Measurements from ENCODE around the gene RHOG. TPM values are rescaled to one million over a fixed set of nuclear protein-coding genes. Genes with fewer than 3 reads are reported as not detected.
A peak's percentile ranks its signal among the peaks of the same experiment; 100 is the strongest.

The RHOG gene
- total and polyA plus RNA-seq, 10 donors: 102 to 256 (median 150) TPM

- intact Hi-C loops (cut with DNase I; ENCODE audit: low total_unique reads): loop anchor here (10.0 kb wide), 1 partner anchor 61 kb away; no protein-coding TSS in a partner anchor
- Histone ChIP-seq H3K27ac (no peak overlapping the region), H3K4me3 (no peak overlapping the region), H3K27me3 (replicated peaks in 1 of 7) (no peaks in the 10 kb centered on the region), H3K9me3 (no peaks in the 10 kb centered on the region), H3K36me3 (peaks cover 0 to 4% (median 0%) of the 10 kb centered on the region in 6 donors), H3K4me1 (peaks cover 31 to 98% (median 74%) of the 10 kb centered on the region in 6 donors)
- DNase-seq: no peak
- no peak for TF ChIP-seq POLR2A (IDR thresholded peaks at IDR 0.05)
- TF ChIP-seq CTCF (IDR thresholded peaks at IDR 0.05 in 8 of 11, conservative IDR thresholded peaks at IDR 0.05 in 3 of 11): no peak
- no peak for TF ChIP-seq POLR2AphosphoS5 (IDR thresholded peaks at IDR 0.05)
- WGBS, 5 donors: 67 to 89% (median 79%) methylated on average over 1 to 2 of the region's 2 CpGs
Measured at GRCh38 chr11:3873712-3874349, 33.1 kb upstream of the RHOG start.

- no peak for DNase-seq
- Histone ChIP-seq H3K4me3 (no peak overlapping the region), H3K9me3 (no peaks in the 10 kb centered on the region), H3K36me3 (peaks cover 0 to 4% (median 0%) of the 10 kb centered on the region in 6 donors), H3K4me1 (peaks cover 41 to 99% (median 77%) of the 10 kb centered on the region in 6 donors), H3K27me3 (replicated peaks in 1 of 7) (no peaks in the 10 kb centered on the region), H3K27ac (peak overlapping the region; percentile 27 to 89 (median 80))
- TF ChIP-seq POLR2AphosphoS5 (IDR thresholded peaks at IDR 0.05) (peak in 1 of 3 donors; percentile 56), CTCF (IDR thresholded peaks at IDR 0.05 in 8 of 11, conservative IDR thresholded peaks at IDR 0.05 in 3 of 11) (no peak)
- 43 to 53% (median 51%) methylated on average over 6 of the region's 6 CpGs for WGBS, 5 donors
- intact Hi-C loops (cut with DNase I; ENCODE audit: low total_unique reads): no loop called here
Measured at GRCh38 chr11:3867209-3868091, 26.7 kb upstream of the RHOG start.

- no peak for DNase-seq
- Histone ChIP-seq H3K4me3 (no peak overlapping the region), H3K36me3 (no peaks in the 10 kb centered on the region), H3K27me3 (replicated peaks in 1 of 7) (no peaks in the 10 kb centered on the region), H3K27ac (peak overlapping the region; percentile 27 to 89 (median 80)), H3K9me3 (no peaks in the 10 kb centered on the region), H3K4me1 (peaks cover 42 to 100% (median 78%) of the 10 kb centered on the region in 6 donors)
- intact Hi-C loops (cut with DNase I; ENCODE audit: low total_unique reads): no loop called here
- TF ChIP-seq POLR2A (IDR thresholded peaks at IDR 0.05) (no peak), CTCF (IDR thresholded peaks at IDR 0.05 in 8 of 11, conservative IDR thresholded peaks at IDR 0.05 in 3 of 11) (no peak), POLR2AphosphoS5 (IDR thresholded peaks at IDR 0.05) (no peak)
Measured at GRCh38 chr11:3866836-3867208, 26.1 kb upstream of the RHOG start.

- Histone ChIP-seq H3K4me1 (peaks cover 47 to 100% (median 78%) of the 10 kb centered on the region in 6 donors), H3K36me3 (no peaks in the 10 kb centered on the region), H3K27ac (peak overlapping the region; percentile 27 to 89 (median 80)), H3K4me3 (peak overlapping the region in 1 of 8 donors; percentile 26), H3K27me3 (replicated peaks in 1 of 7) (no peaks in the 10 kb centered on the region), H3K9me3 (no peaks in the 10 kb centered on the region)
- WGBS, 5 donors: 33 to 65% (median 63%) methylated on average over 5 of the region's 5 CpGs
- peak; percentile 81 for DNase-seq
- TF ChIP-seq CTCF (IDR thresholded peaks at IDR 0.05 in 8 of 11, conservative IDR thresholded peaks at IDR 0.05 in 3 of 11) (peak in 3 of 11 experiments; percentile 6 to 24 (median 20)), POLR2AphosphoS5 (IDR thresholded peaks at IDR 0.05) (peak in 1 of 3 donors; percentile 48), POLR2A (IDR thresholded peaks at IDR 0.05) (no peak)
- intact Hi-C loops (cut with DNase I; ENCODE audit: low total_unique reads): no loop called here
Measured at GRCh38 chr11:3866206-3866605, 25.4 kb upstream of the RHOG start.

Data from spleen (tissue), 11 donors.